GM18508 (cell line): ENCODE data around the gene MBD2.
"Not testable (repeated sequence)": the region's sequence is repeated elsewhere in the genome, so short reads cannot be mapped to it uniquely, and the experiment has no call there.

Source experiments
- ATAC-seq: cut with Tn5 transposase; IDR thresholded peaks from one replicate; pipeline ENCODE4 v1.9.1; 2021; ENCODE audit warnings: moderate number of reproducible peaks; ENCODE audit not compliant: insufficient read depth, unreplicated experiment

The MBD2 gene, protein sequence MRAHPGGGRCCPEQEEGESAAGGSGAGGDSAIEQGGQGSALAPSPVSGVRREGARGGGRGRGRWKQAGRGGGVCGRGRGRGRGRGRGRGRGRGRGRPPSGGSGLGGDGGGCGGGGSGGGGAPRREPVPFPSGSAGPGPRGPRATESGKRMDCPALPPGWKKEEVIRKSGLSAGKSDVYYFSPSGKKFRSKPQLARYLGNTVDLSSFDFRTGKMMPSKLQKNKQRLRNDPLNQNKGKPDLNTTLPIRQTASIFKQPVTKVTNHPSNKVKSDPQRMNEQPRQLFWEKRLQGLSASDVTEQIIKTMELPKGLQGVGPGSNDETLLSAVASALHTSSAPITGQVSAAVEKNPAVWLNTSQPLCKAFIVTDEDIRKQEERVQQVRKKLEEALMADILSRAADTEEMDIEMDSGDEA

DNA sequence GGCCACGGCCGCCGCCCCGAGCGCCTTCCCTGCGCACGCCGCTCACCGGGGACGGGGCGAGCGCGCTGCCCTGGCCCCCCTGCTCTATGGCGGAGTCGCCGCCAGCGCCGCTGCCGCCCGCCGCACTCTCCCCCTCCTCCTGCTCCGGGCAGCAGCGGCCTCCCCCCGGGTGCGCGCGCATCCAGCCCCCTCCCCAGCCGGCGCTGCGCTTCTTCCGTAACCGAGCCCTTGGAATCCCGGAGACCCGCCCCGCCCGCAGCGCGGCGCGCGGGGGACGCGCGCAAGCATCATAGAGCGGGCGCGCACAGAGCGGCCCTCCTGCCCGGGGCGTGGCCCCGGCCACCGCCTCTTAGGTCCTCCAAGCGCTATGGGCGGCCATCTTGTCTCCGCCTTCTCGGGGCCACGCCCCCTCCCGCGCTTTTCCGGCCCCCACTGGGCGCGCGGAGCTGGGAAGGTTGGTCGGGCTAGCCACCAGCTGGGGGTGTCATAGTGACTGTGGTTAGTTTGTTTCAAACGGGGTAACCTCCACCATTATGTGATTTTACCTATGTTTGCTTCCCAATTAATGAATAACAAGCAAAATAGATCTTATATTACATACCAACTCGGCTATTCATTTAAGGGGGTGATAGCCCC, at the start of gene MBD2:
Gene MBD2, minus strand, starts transcription at position 291 of the 636 bp plus-strand sequence. Its CDS starts 110 bp downstream, at position 181.
- ATAC-seq: peak; percentile 80

DNA sequence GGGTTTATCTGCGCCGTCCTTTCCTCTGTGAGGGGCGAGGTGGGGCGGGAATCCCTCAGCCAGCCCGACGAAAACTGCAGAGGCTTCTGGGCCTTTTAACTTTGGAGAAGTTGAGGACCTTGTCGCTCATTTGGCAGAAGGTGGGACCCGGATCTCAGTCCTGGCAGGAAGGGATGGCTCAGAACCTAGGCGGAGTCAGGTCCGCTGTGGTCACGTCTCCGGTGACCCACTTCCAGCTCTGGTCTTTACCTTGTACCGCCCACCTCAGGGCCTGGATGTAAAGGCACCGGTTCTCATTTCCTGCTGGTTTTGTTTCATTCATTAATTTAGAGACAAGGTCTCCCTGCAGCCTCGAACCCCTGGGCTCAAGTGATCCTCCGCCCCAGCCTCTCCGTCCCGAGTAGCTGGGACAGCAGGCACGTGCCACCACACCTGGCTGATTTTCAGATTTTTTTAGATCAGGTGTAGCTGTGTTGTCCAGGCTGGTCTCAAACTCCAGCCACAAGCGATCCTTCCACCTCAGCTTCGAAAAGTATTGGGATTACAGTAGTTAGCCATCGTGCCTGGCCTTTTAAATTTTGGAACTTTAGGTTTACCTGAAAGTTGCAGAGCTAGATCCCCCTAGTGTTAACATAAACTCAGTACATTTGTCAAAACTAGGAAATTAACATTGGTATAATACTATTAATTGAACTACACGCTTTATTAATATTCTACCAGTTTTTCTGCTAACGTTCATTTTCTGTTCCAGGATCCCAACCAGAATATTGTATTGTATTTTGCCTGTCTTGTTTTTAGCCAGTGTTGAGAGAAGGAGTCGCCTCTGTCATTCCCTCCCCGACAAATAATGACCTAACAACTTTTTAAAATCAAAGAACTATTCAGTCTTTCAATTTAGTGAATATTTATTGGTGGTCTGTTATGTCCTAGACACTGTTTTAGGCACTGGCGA, 45.7 kb upstream of the MBD2 start:
- peak; percentile 29 for ATAC-seq

DNA sequence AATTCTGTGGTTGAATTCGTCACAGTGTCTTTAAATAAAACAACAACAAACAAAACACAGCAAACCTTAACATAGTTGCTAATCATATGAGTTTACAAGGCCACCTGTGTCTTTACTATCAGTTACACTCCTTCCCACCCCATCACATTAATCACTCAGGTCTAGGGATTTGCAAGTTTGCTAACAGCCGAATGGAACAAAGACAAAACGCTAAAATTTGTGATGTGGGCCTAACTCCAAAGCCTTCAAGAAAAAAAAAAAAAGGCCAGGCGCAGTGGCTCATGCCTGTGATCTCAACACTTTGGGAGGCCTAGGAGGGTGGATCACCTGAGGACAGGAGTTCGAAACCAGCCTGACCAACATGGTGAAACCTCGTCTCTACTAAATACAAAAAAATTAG, 44.3 kb upstream of the MBD2 start:
- no peak for ATAC-seq

DNA sequence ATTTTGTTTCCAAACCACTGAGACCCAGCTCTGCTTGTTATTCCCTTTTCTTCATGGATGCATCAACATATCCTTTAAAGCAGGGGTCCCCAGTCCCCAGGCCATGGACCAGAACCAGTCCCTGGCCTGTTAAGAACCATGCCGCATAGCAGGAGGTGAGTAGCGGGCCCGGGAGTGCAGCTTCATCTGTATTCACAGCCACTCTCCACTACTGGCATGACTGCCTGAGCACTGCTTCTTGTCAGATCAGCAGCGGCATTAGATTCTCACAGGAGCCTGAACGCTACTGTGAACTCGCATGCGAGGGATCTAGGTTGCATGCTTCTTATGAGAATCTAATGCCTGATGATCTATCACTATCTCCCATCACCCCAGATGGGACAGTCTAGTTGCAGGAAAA, 43.2 kb upstream of the MBD2 start:
- no peak for ATAC-seq

DNA sequence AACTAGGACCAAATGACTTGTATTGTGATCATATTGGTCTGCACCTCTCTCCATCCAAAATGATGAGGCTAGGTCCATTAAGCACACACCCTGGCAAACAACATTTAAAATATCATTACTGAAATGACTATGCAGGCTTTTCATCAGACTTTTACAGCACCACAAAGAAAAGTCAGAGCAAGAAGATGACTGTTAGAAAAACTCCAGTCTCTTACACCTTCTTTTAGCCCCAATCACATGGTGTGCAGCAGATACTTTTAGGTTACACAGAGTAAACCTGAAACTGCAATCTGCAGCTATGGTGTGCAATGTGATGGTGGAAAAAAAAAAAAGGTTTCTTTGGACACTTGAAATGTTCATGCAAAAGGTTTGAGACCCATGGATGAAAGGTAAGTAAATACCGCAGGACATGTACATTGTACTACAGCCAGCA, 39.5 kb upstream of the MBD2 start:
- peak; percentile 64 for ATAC-seq

DNA sequence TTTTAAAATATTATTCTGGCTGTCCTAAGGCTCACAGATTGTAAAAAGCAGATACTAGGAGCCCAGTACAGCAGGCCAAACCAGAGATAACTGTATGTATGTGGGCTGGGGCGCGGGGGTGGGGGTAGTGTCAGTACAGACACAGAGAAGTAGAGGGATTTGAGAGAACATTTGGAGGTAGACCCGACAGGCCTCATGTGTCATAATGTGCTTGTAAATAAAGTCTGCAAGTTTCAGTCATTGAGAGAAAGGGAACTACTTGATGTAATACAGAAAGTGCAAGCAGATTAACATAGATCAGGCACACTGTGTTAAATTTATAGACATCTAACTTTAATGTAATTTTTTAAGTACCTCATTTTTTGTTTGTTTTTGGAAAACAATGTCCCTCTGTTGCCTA, 37.4 kb upstream of the MBD2 start:
- peak; percentile 73 for ATAC-seq

DNA sequence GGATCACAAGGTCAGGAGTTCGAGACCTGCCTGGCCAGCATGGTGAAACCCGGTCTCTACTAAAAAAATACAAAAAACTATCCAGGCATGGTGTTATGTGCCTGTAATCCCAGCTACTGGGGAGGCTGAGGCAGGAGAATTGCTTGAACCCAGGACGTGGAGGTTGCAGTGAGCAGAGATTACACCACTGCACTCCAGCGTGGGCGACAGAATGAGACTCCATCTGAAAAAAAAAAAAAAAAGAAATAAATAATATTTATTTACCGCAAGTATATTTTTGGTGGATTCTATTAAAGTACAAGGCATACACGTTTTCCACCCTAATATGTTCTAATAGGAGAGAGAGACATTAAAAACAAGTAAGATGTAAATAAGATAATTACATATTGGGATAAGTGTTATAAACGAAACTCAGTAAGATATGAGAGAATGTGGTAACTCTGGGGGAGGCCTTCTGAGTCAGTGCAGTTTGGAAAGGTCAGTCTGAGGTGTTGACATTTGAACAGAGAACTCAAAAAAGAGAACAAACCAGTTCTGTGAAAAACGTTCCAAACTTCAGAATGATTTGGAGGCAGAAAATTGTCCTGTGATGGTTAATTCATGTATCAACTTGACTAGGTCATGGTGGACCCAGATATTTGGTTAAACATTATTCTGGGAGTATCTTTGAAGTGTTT, 36.1 kb upstream of the MBD2 start:
- ATAC-seq: peak; percentile 30

DNA sequence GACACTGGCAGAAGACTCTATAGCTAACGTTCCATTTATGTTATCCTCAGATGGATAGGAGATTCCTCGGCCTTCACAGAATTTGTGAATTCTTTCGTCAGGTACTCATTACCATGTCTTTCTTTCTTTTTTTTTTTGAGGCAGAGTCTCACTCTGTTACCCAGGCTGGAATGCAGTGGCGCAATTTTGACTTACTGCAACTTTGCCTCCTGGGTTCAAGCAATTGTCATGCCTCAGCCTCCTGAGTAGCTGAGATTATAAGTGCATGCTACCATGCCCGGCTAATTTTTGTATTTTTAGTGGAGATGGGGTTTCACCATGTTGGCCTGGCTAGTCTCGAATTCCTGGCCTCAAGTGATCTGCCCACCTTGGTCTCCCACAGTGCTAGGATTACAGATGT, 33.3 kb upstream of the MBD2 start:
- ATAC-seq: not testable (repeated sequence)

DNA sequence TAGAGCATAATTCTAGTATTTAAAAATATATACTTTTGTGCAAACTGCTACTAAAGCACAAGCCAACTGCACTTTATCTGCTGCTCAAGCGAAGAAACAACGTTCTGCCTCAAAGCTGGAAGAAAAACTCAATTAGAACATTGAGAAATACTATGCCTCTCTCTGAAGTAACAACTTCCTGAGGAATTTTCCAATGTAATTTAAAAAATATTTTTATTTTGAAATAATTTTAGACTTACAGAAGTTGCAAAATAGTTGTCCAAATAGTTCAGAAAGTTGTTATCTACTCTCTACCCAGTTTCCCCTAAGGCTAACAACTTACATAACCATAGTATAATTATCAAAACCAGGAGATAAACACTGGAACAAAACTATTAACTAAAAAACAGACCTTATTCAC, 32.5 kb upstream of the MBD2 start:
- no peak for ATAC-seq

DNA sequence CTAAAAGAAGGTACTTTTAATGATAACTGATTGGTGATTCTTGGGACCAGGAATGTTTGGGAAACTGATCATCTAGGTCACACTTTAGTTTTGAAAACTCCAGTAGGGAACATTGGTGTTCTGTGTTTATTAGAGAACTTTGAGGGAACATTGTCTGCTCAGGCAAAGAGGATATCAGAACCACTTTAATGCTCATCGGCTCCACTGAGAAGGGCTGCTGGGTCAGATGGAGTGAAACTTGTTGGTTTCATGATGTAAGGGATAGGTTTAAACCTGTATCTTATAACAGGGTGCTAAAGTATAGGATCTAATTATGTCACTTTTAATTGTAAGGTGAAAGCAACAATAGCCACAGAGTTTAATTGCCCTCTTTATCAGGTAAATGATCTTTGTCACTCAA, 30.7 kb upstream of the MBD2 start:
- ATAC-seq: no peak

DNA sequence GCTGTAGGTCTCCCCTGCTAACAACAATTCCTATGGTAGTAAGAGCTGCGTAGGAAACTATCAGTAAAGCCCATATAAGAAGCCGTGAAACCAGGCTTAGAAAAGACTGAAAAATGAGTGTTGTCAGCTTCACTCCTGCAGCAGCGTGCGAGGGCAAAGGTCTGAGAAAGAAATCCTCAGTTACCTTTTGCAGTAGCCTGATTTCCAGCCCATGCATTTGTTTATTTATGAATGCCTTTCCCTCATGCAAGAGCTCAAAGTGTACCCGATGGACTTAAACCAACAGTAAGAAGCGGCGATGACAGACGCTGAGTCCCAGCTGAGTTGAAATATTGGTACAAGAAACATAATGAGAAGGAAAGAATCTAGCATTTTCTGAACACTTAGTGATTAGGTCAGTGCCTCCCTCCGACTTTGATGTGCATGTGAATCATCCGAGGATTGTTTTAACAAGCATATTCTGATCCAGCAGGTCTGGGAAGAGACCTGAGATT, 29.8 kb upstream of the MBD2 start:
- ATAC-seq: no peak

DNA sequence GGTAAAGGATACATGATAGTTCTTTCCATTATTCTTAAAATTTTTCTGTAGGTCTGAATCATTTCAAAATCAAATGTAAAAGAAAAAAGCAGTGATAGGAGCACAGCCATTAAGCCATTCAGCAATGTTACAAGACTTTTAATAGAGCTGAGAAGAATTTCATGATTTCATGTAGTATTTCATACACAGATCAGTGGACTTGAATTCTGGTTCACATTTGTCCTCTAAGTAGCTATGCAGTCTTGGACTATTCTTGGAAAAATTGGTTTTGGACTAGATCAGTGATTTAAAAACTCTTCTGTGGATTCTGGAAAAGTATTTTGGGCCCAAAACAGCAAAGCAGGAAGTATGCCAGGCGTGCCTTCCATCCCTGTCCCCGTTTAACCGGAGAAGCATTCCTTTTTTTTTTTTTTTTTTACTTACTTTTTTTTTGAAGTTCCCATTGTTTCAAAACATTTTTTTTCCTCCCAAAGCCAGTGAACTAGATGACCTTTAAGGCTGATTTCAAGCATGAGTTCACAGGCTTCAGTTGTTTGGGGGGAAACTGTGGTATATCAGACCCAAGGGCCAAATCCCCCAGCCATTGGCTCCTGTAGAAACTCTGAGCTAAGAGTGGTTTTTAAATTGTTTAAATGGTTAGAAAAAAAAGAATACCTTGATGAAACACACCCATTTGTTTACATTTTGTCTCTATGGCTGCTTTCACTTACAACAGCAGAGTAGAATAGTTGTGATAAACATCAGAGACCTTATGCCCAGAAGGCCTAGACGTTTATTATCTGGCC, 27.3 kb upstream of the MBD2 start:
- ATAC-seq: no peak

DNA sequence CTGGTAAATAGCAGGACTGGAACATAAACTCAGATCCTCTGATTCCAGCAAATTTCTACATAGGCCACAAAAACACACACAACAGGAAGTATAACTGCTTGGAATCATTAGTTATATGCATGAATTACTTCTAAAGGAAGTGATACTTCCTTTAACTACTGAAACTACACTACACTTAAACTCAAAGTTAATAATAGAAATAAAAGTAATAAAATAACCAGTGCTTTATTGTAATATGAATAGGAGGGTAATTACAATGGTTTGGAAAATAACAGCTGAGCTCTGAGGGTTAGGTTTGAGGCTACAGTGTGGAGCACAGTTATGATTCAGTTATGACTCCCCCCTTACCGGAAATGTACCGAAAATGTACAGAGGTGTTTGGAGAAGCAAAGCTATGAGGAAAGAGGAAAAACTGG, 26.4 kb upstream of the MBD2 start:
- peak; percentile 91 for ATAC-seq

DNA sequence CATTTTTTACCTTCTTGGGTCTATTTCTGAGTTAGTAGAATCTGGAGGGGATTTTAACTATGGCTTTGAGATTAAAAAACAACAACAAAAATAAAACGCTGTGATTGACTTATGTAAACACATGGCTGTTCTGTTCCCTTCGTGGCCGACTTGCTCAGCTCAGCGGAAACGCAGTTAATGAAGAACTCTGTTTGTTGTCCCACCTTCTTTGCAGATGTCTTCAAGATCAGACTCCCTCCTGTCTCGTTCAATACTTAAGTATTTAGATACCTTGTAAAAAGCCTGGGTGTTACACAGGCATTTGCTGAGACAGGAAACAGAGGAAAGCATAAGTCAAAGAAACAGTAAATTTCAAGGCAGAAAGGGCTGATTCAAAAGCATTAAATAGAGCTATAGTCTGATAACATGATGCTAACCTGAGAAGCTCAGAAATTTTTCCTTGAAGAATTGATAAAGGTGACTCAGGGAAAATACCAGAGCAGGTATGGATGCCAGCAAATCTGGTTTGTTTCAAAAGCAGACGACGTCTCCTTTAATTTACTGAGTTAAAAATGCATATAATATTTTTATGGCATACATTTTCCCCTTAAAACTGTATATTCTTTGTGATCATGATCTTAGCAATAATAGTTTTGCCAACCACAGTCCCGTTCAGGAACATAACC, 23.2 kb upstream of the MBD2 start:
- no peak for ATAC-seq

DNA sequence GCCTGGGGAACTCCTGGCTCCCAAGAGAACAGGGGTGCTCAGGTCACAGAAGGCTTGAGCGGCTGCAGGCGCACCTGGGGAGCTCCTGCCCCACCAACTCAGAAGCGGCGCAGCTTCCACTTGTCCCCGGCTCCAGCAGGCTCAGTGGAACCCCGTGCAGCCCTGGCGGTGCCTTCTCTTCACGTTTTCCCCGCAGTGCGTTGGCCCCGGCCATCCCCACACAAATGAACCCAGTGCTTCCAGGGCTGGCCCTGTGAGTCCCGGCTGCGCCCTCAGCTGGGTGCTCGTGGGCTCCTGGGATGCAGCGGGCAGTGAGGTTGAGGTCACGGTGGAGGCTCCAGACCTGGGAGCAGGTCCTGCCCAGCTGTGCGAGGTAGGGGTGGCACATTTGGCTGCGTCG, 17.9 kb upstream of the MBD2 start:
- ATAC-seq: no peak

DNA sequence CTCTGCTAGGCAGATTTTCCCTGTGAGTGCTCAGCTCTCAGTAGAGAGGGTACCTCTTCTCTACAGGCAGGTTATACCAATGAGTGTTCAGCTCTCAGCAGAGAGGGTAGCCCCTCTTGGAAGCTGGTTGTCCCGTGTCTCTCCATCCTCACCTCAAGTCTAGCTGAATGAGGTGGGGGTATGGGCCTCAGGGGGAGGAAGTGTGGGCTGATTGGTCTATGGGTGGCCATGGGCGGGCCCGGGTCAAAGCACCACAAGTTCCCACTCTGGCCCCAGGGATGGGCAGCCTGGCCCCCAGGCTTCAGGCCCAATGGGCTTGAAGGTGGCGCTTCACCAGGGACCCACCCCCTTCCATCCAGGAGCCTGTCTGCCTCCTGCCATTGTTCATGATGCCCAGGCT, 17.0 kb upstream of the MBD2 start:
- ATAC-seq: no peak

DNA sequence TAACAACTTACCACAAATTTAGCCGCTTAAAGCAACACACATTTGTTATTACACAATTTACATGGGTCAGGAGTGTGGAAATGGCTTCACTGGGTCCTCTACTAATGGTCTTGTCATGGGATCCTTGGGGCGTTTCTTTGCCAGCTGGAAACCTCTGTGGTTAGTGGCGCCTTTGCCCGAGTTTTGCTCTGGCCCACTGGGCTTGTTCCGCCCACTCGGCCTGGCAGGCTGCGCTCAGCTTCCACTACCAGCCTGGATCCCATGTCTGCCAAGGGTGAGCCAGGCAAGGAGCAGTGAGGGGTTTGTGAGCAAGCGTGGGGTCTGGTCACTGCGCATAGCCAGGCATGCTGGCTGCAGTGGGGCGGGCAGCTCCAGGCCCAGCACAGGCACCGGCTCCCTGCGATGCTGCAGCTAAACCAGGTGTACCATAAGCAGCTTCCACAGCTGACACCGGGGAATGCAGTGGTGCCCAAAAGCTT, 16.2 kb upstream of the MBD2 start:
- ATAC-seq: no peak

DNA sequence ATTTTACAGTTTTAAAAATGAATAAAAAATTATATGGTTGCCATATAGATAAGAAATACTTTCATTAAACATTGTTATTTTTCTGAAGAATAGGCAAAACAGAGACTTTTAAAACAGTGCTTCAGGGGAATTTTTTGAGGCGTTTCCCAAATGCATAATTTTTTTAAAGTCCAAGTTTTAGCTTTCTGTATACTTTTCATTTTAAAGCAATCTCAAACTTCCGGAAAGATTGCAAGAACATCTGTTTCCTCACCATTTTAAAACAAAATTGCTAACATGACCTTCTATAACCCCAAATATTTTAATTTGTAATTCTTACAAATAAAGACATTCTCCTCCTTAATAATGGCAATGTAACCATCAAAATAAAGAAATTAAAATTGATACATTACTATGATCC, 15.1 kb upstream of the MBD2 start:
- ATAC-seq: no peak

DNA sequence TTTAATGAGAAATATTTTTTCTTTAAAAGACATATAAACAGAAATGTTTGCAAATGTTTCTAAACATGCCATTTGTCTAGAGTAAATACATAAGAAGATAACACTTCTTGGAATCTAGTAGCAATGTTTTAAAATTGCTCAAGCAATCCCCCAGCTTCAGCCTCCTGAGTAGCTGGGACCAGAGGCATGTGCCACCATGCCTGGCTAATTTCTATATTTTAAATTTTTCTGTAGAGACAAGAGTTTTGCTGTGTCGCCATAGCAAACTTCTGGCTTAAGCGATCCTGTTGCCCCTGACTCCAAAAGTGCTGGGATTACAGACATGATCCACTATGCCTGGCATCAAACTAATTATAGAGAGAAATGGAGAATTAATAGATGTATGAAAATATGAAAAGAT, 14.6 kb upstream of the MBD2 start:
- no peak for ATAC-seq
